Measurements from ENCODE around the gene GGT7. TPM values are rescaled to one million over a fixed set of nuclear protein-coding genes. Genes with fewer than 3 reads are reported as not detected.

Gene GGT7
- total and polyA plus RNA-seq, 9 of the 15 experiments (the other 6 are each of a cell fraction or from before 2014, with no cell fraction given): 0.04 to 18.3 (median 5.9) TPM

DNA sequence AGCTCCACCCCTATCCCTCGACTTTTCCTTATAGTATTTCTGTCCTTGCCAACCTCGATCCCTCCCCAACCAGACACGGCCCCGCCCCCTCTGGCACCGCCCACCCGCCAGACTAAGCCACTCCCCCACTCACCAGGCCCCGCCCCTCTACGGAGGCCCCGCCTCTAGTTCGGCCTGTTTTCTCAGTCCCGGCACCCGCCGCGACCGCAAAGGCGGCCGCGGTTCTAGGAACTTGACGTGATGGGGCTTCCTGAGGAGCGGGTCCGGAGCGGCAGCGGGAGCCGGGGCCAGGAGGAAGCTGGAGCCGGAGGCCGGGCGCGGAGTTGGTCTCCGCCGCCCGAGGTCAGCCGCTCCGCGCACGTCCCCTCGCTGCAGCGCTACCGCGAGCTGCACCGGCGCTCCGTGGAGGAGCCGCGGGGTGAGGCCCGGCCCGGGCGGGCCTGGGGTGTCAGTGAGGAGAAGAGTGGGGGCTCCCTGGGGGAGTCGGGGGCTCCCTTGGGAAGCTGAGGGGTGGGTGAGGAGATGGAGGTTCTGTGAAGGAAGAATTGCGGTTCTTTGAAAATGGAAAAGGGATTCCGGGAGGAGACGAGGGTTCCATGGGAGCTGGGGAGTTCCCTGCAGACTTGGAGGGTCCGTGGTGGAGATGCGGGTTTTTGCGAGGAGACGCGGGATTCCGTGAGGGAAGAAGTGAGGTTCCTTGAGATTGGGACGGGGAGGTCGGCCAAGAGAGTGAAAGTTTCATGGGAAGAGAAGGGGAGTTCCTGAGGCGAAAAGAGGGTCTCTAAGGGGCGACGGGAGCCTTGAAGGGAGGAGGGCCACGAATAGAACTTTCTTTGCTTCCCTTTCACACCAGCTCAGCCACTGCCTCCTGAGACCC is 4.0 kb upstream of the GGT7 start, which contains the start of gene ACSS2 (continued):
- TF ChIP-seq, protein P1, sequence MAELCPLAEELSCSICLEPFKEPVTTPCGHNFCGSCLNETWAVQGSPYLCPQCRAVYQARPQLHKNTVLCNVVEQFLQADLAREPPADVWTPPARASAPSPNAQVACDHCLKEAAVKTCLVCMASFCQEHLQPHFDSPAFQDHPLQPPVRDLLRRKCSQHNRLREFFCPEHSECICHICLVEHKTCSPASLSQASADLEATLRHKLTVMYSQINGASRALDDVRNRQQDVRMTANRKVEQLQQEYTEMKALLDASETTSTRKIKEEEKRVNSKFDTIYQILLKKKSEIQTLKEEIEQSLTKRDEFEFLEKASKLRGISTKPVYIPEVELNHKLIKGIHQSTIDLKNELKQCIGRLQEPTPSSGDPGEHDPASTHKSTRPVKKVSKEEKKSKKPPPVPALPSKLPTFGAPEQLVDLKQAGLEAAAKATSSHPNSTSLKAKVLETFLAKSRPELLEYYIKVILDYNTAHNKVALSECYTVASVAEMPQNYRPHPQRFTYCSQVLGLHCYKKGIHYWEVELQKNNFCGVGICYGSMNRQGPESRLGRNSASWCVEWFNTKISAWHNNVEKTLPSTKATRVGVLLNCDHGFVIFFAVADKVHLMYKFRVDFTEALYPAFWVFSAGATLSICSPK (IDR thresholded peaks at IDR 0.05; ENCODE audit: borderline replicate concordance): 0 out of 2 replicates have a peak, but pooled peaks have one; percentile 22
- no peak for TF ChIP-seq RBM22 (IDR thresholded peaks at IDR 0.05; ENCODE audit: low read depth, low read length, poor library complexity, severe bottlenecking)
- no peak for TF ChIP-seq TCF3 (CRISPR knock-in tag; IDR thresholded peaks at IDR 0.05)
- TF ChIP-seq MAZ (CRISPR knock-in tag; conservative IDR thresholded peaks at IDR 0.05 in 1 of 2, IDR thresholded peaks at IDR 0.05 in 1 of 2): peak in 1 of 2 experiments; percentile 40; a peak in 1 of 4 replicates
- TF ChIP-seq ZEB2 (IDR thresholded peaks at IDR 0.05): no peak
- TF ChIP-seq MAFG (tag; conservative IDR thresholded peaks at IDR 0.05): no peak
- TF ChIP-seq TBP (optimal IDR thresholded peaks at IDR 0.05; ENCODE audit: low read depth, low read length): peak; percentile 79
- TF ChIP-seq FOXK2 (conservative IDR thresholded peaks at IDR 0.05 in 1 of 2, IDR thresholded peaks at IDR 0.05 in 1 of 2; ENCODE audit: low read depth in 2 of 2): 0 out of 4 replicates have a peak, but pooled peaks have one; percentile 4 to 12
- peak; percentile 69 for TF ChIP-seq POLR2B (IDR thresholded peaks at IDR 0.05; ENCODE audit: low read depth, partially characterized antibody)
- TF ChIP-seq, protein P2, sequence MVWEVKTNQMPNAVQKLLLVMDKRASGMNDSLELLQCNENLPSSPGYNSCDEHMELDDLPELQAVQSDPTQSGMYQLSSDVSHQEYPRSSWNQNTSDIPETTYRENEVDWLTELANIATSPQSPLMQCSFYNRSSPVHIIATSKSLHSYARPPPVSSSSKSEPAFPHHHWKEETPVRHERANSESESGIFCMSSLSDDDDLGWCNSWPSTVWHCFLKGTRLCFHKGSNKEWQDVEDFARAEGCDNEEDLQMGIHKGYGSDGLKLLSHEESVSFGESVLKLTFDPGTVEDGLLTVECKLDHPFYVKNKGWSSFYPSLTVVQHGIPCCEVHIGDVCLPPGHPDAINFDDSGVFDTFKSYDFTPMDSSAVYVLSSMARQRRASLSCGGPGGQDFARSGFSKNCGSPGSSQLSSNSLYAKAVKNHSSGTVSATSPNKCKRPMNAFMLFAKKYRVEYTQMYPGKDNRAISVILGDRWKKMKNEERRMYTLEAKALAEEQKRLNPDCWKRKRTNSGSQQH (CRISPR knock-in tag; IDR thresholded peaks at IDR 0.05): no peak
- no peak for TF ChIP-seq ETV5 (CRISPR knock-in tag; IDR thresholded peaks at IDR 0.05; ENCODE audit: low read depth)
- TF ChIP-seq ZBTB17 (CRISPR knock-in tag; IDR thresholded peaks at IDR 0.05): no peak
- TF ChIP-seq, protein P3, sequence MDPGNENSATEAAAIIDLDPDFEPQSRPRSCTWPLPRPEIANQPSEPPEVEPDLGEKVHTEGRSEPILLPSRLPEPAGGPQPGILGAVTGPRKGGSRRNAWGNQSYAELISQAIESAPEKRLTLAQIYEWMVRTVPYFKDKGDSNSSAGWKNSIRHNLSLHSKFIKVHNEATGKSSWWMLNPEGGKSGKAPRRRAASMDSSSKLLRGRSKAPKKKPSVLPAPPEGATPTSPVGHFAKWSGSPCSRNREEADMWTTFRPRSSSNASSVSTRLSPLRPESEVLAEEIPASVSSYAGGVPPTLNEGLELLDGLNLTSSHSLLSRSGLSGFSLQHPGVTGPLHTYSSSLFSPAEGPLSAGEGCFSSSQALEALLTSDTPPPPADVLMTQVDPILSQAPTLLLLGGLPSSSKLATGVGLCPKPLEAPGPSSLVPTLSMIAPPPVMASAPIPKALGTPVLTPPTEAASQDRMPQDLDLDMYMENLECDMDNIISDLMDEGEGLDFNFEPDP (CRISPR knock-in tag; IDR thresholded peaks at IDR 0.05): peak; percentile 26; the same call in 1 of the 2 replicates
- TF ChIP-seq CTBP1 (IDR thresholded peaks at IDR 0.05; ENCODE audit: borderline replicate concordance): no peak; the same call in 1 of the 2 replicates
- peak; percentile 66 for TF ChIP-seq SP1 (CRISPR knock-in tag; IDR thresholded peaks at IDR 0.05)
- peak; percentile 19; the same call in 1 of the 2 replicates for TF ChIP-seq TOE1 (IDR thresholded peaks at IDR 0.05; ENCODE audit: borderline replicate concordance)
- TF ChIP-seq TOE1 (CRISPR knock-in tag; IDR thresholded peaks at IDR 0.05; ENCODE audit: borderline replicate concordance, low read depth): no peak
- TF ChIP-seq, protein P4, sequence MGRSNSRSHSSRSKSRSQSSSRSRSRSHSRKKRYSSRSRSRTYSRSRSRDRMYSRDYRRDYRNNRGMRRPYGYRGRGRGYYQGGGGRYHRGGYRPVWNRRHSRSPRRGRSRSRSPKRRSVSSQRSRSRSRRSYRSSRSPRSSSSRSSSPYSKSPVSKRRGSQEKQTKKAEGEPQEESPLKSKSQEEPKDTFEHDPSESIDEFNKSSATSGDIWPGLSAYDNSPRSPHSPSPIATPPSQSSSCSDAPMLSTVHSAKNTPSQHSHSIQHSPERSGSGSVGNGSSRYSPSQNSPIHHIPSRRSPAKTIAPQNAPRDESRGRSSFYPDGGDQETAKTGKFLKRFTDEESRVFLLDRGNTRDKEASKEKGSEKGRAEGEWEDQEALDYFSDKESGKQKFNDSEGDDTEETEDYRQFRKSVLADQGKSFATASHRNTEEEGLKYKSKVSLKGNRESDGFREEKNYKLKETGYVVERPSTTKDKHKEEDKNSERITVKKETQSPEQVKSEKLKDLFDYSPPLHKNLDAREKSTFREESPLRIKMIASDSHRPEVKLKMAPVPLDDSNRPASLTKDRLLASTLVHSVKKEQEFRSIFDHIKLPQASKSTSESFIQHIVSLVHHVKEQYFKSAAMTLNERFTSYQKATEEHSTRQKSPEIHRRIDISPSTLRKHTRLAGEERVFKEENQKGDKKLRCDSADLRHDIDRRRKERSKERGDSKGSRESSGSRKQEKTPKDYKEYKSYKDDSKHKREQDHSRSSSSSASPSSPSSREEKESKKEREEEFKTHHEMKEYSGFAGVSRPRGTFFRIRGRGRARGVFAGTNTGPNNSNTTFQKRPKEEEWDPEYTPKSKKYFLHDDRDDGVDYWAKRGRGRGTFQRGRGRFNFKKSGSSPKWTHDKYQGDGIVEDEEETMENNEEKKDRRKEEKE (IDR thresholded peaks at IDR 0.05; ENCODE audit: borderline replicate concordance in 1 of 2, control insufficient read depth in 1 of 2, low read depth in 2 of 2, low read length in 1 of 2): no peak
- TF ChIP-seq ZNF57 (CRISPR knock-in tag; IDR thresholded peaks at IDR 0.05): no peak
